Fibroblast of lung (primary cell): ENCODE measurements around the gene IDNK.

Source experiments
- CTCF ChIP-seq, 2 donors: IDR thresholded peaks in 1 of 2; conservative IDR thresholded peaks in 1 of 2; 1 replicate in 1 of 2; 2 replicates in 1 of 2; pipeline ENCODE4 v1.5.1; 2011 to 2012; ENCODE audit warnings: low read length in 2 of 2, control low read depth in 1 of 2, inconsistent platforms in 1 of 2, low read depth in 1 of 2, mild to moderate bottlenecking in 1 of 2
- EZH2 ChIP-seq: IDR thresholded peaks from 2 replicates; pipeline ENCODE4 v1.5.1; 2012; ENCODE audit warnings: low read length, control low read depth, mild to moderate bottlenecking; ENCODE audit errors: missing control alignments

DNA sequence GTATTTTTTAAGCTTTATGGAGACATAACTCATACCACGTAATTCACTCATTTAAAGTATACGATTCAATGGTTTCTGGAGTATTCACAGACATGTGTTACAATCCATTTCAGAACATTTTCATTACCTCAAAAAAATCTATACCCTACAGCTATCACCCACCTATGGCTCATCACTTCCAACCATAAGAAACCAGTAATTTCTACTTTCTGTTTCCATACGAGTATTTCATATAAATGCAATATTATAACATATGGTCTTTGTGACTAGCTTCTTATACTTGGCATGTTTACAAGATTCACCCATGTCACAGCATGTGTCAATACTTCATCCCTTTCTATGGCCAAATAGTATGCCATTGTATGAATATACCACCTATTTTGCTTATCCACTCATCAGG, 66.0 kb downstream of the IDNK start:
- no peak for TF ChIP-seq CTCF (conservative IDR thresholded peaks at IDR 0.05 in 1 of 2, IDR thresholded peaks at IDR 0.05 in 1 of 2; ENCODE audit: low read depth in 1 of 2, low read length in 2 of 2)
- no peak for TF ChIP-seq EZH2
